ENCODE measurements around the gene HID1. TPM values are rescaled to one million over a fixed set of nuclear protein-coding genes. Genes with fewer than 3 reads are reported as not detected.
A peak's percentile ranks its signal among the peaks of the same experiment; 100 is the strongest.

HID1 gene
- total and polyA plus RNA-seq, 9 of the 15 experiments (the other 6 are each of a cell fraction or from before 2014, with no cell fraction given) = 0.14 to 2.1 (median 0.54) TPM; not detected in 2

GRCh38 chr17:74924250-74924948 is 48.2 kb downstream of the HID1 start, which contains the start of gene OTOP2 (continued):
- TF ChIP-seq, protein P1, sequence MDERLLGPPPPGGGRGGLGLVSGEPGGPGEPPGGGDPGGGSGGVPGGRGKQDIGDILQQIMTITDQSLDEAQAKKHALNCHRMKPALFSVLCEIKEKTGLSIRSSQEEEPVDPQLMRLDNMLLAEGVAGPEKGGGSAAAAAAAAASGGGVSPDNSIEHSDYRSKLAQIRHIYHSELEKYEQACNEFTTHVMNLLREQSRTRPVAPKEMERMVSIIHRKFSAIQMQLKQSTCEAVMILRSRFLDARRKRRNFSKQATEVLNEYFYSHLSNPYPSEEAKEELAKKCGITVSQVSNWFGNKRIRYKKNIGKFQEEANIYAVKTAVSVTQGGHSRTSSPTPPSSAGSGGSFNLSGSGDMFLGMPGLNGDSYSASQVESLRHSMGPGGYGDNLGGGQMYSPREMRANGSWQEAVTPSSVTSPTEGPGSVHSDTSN (CRISPR knock-in tag; IDR thresholded peaks at IDR 0.05; ENCODE audit: low read depth) = no peak
- TF ChIP-seq, protein P1 (tag; conservative IDR thresholded peaks at IDR 0.05; ENCODE audit: low read depth) = peak; percentile 50
- TF ChIP-seq, protein P2, sequence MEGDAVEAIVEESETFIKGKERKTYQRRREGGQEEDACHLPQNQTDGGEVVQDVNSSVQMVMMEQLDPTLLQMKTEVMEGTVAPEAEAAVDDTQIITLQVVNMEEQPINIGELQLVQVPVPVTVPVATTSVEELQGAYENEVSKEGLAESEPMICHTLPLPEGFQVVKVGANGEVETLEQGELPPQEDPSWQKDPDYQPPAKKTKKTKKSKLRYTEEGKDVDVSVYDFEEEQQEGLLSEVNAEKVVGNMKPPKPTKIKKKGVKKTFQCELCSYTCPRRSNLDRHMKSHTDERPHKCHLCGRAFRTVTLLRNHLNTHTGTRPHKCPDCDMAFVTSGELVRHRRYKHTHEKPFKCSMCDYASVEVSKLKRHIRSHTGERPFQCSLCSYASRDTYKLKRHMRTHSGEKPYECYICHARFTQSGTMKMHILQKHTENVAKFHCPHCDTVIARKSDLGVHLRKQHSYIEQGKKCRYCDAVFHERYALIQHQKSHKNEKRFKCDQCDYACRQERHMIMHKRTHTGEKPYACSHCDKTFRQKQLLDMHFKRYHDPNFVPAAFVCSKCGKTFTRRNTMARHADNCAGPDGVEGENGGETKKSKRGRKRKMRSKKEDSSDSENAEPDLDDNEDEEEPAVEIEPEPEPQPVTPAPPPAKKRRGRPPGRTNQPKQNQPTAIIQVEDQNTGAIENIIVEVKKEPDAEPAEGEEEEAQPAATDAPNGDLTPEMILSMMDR (IDR thresholded peaks at IDR 0.05 in 2 of 3, conservative IDR thresholded peaks at IDR 0.05 in 1 of 3; ENCODE audit: insufficient read depth in 2 of 3, low read depth in 1 of 3, low read length in 3 of 3) = no peak
- TF ChIP-seq ZNF165 (CRISPR knock-in tag; IDR thresholded peaks at IDR 0.05; ENCODE audit: borderline replicate concordance) (no peak), TSHZ1 (CRISPR knock-in tag; IDR thresholded peaks at IDR 0.05) (no peak), BHLHE40 (IDR thresholded peaks at IDR 0.05; ENCODE audit: low read length) (0 out of 2 replicates have a peak, but pooled peaks have one; percentile 13)
